HepG2 (cell line): ENCODE data around the gene MACROD2. TPM values are rescaled to one million over a fixed set of nuclear protein-coding genes. Genes with fewer than 3 reads are reported as not detected.

ENCODE experiments used
- FOXK2 ChIP-seq: fragments of 450-650 bp; IDR thresholded peaks from 2 replicates; pipeline ENCODE4 v1.6.1; 2016
- HOXA7 ChIP-seq: sonication (generic); formaldehyde crosslinking; IDR thresholded peaks from 2 replicates; pipeline ENCODE4 v1.8.1; 2022; ENCODE audit warnings: mild to moderate bottlenecking, missing genetic modification reagents, moderate library complexity
- JUN ChIP-seq: sonication (generic); formaldehyde crosslinking; IDR thresholded peaks from 2 replicates; pipeline ENCODE4 v1.4.0; 2020; ENCODE audit warnings: mild to moderate bottlenecking, missing genetic modification reagents
- KDM5B ChIP-seq: sonication (generic); formaldehyde crosslinking; IDR thresholded peaks from 2 replicates; pipeline ENCODE4 v1.4.0; 2020; ENCODE audit warnings: missing genetic modification reagents, mild to moderate bottlenecking, borderline replicate concordance
- RORA ChIP-seq: sonication (generic); formaldehyde crosslinking; IDR thresholded peaks from 2 replicates; pipeline ENCODE4 v1.5.0; 2020; ENCODE audit warnings: mild to moderate bottlenecking, missing genetic modification reagents, moderate library complexity
- TMF1 ChIP-seq: sonication (generic); formaldehyde crosslinking; IDR thresholded peaks from 2 replicates; pipeline ENCODE4 v1.8.1; 2022; ENCODE audit warnings: low read depth, missing genetic modification reagents
- ZBTB20 ChIP-seq: sonication (generic); formaldehyde crosslinking; IDR thresholded peaks from 2 replicates; pipeline ENCODE4 v1.8.1; 2023; ENCODE audit warnings: missing genetic modification reagents, low read depth, mild to moderate bottlenecking, borderline replicate concordance
- ZNF263 ChIP-seq: sonication (generic); formaldehyde crosslinking; IDR thresholded peaks from 2 replicates; pipeline ENCODE4 v1.4.0; 2020; ENCODE audit warnings: missing genetic modification reagents
- ZNF296 ChIP-seq: sonication (generic); formaldehyde crosslinking; conservative IDR thresholded peaks from 2 replicates; pipeline ENCODE4 v1.5.0; 2020; ENCODE audit warnings: mild to moderate bottlenecking, missing genetic modification reagents
- ZNF383 ChIP-seq: sonication (generic); formaldehyde crosslinking; IDR thresholded peaks from 2 replicates; pipeline ENCODE4 v1.4.0; 2020; ENCODE audit warnings: missing genetic modification reagents, mild to moderate bottlenecking, borderline replicate concordance
- ZNF558 ChIP-seq: sonication (generic); formaldehyde crosslinking; IDR thresholded peaks from 2 replicates; pipeline ENCODE4 v1.9.0; 2022; ENCODE audit warnings: mild to moderate bottlenecking, missing genetic modification reagents, borderline replicate concordance
- polyA plus RNA-seq, 8 experiments: library from polyadenylated mRNA; depleted of rRNA in 3 of 8; stranded (reverse) in 7 of 8; unstranded in 1 of 8; fragments of >200 nt; fragmentation: Illumina TruSeq in 4 of 8; extraction: Trizol in 4 of 8; gene quantifications; 2 replicates each; pipeline versions ENCODE4 v1.2.1 to v1.2.3, GENCODE V29; 2011 to 2016; ENCODE audit warnings: low read depth in 4 of 8, missing spikeins in 1 of 8, mixed read lengths in 1 of 8; ENCODE audit not compliant: insufficient read depth in 1 of 8
- total RNA-seq, 5 experiments: library from RNA; depleted of rRNA; stranded (reverse); fragments of >200 nt; fragmentation: Illumina TruSeq; extraction: Trizol; gene quantifications; 2 replicates each; pipeline ENCODE4 v1.2.3, GENCODE V29; 2016; ENCODE audit warnings: low read depth in 1 of 5
- TF ChIP-seq, protein P1 (sequence below): sonication (generic); formaldehyde crosslinking; IDR thresholded peaks from 2 replicates; pipeline ENCODE4 v1.5.0; 2020; ENCODE audit warnings: missing genetic modification reagents
- TF ChIP-seq, protein P2 (sequence below): sonication (generic); formaldehyde crosslinking; IDR thresholded peaks from 2 replicates; pipeline ENCODE4 v1.5.1; 2020; ENCODE audit warnings: mild to moderate bottlenecking, missing genetic modification reagents, moderate library complexity
- TF ChIP-seq, protein P3 (sequence below), 2 experiments: fragments of 450-650 bp in 1 of 2; sonication (generic) in 1 of 2; formaldehyde crosslinking in 1 of 2; IDR thresholded peaks; 2 replicates each; pipeline versions ENCODE4 v1.6.1 to v1.8.0; 2016 to 2022; ENCODE audit warnings: antibody characterized with exemption in 1 of 2, mild to moderate bottlenecking in 1 of 2, missing genetic modification reagents in 1 of 2
- TF ChIP-seq, protein P4 (sequence below): IDR thresholded peaks from 2 replicates; pipeline ENCODE4 v1.6.1; 2016; ENCODE audit warnings: control low read depth

The MACROD2 gene
- total and polyA plus RNA-seq, 2 of the 13 experiments (the other 11 are each of a cell fraction or from before 2014, with no cell fraction given), result 0.13 to 0.51 TPM

DNA sequence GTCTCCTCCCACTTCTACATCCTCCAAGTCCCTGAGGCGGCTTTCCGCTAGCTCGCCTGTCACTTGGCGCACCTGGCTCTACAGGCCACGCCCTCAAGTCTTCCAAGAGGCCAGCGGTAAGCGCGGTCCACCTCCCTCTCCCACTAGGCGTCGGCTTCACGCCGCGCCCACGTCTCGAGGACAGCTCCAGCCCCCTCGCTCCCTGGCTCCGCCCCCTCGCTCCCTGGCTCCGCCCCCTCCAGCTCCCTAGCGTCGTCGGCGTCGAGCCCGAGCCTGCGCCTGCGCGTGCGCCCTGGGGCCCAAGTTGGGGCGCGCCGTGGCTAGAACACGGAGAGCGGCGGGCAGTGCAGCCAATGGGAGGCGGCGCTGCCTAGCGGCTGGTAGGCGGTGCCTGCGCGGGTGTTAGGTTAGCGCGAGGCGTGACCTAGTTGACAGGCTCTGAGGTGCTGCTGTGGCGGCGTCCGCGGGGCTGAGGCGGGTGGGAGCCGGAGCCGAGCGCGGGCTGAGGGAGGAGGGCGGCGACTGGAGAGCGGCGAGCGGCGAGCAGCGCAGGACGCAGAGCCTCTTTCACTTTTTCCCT is at the start of gene MACROD2 (continued):
- peak; percentile 56; the same call in 1 of the 2 replicates for TF ChIP-seq KDM5B (CRISPR knock-in tag)
- TF ChIP-seq, protein P1, sequence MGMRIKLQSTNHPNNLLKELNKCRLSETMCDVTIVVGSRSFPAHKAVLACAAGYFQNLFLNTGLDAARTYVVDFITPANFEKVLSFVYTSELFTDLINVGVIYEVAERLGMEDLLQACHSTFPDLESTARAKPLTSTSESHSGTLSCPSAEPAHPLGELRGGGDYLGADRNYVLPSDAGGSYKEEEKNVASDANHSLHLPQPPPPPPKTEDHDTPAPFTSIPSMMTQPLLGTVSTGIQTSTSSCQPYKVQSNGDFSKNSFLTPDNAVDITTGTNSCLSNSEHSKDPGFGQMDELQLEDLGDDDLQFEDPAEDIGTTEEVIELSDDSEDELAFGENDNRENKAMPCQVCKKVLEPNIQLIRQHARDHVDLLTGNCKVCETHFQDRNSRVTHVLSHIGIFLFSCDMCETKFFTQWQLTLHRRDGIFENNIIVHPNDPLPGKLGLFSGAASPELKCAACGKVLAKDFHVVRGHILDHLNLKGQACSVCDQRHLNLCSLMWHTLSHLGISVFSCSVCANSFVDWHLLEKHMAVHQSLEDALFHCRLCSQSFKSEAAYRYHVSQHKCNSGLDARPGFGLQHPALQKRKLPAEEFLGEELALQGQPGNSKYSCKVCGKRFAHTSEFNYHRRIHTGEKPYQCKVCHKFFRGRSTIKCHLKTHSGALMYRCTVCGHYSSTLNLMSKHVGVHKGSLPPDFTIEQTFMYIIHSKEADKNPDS (CRISPR knock-in tag), result no peak
- peak; percentile 64; the same call in 1 of the 2 replicates for TF ChIP-seq HOXA7 (CRISPR knock-in tag)
- TF ChIP-seq ZNF558 (CRISPR knock-in tag), result 0 out of 2 replicates have a peak, but pooled peaks have one; percentile 43
- TF ChIP-seq JUN, result no peak
- TF ChIP-seq, protein P2, sequence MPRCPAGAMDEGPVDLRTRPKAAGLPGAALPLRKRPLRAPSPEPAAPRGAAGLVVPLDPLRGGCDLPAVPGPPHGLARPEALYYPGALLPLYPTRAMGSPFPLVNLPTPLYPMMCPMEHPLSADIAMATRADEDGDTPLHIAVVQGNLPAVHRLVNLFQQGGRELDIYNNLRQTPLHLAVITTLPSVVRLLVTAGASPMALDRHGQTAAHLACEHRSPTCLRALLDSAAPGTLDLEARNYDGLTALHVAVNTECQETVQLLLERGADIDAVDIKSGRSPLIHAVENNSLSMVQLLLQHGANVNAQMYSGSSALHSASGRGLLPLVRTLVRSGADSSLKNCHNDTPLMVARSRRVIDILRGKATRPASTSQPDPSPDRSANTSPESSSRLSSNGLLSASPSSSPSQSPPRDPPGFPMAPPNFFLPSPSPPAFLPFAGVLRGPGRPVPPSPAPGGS (CRISPR knock-in tag), result peak; percentile 45; the same call in 1 of the 2 replicates
- TF ChIP-seq FOXK2, result no peak
- peak; percentile 83 for TF ChIP-seq TMF1 (CRISPR knock-in tag)
- TF ChIP-seq ZBTB20 (CRISPR knock-in tag), result 0 out of 2 replicates have a peak, but pooled peaks have one; percentile 24
- TF ChIP-seq ZNF296 (CRISPR knock-in tag), result no peak
- no peak; the same call in 1 of the 2 replicates for TF ChIP-seq ZNF263 (CRISPR knock-in tag)
- TF ChIP-seq ZNF383 (CRISPR knock-in tag), result no peak
- TF ChIP-seq, protein P3, sequence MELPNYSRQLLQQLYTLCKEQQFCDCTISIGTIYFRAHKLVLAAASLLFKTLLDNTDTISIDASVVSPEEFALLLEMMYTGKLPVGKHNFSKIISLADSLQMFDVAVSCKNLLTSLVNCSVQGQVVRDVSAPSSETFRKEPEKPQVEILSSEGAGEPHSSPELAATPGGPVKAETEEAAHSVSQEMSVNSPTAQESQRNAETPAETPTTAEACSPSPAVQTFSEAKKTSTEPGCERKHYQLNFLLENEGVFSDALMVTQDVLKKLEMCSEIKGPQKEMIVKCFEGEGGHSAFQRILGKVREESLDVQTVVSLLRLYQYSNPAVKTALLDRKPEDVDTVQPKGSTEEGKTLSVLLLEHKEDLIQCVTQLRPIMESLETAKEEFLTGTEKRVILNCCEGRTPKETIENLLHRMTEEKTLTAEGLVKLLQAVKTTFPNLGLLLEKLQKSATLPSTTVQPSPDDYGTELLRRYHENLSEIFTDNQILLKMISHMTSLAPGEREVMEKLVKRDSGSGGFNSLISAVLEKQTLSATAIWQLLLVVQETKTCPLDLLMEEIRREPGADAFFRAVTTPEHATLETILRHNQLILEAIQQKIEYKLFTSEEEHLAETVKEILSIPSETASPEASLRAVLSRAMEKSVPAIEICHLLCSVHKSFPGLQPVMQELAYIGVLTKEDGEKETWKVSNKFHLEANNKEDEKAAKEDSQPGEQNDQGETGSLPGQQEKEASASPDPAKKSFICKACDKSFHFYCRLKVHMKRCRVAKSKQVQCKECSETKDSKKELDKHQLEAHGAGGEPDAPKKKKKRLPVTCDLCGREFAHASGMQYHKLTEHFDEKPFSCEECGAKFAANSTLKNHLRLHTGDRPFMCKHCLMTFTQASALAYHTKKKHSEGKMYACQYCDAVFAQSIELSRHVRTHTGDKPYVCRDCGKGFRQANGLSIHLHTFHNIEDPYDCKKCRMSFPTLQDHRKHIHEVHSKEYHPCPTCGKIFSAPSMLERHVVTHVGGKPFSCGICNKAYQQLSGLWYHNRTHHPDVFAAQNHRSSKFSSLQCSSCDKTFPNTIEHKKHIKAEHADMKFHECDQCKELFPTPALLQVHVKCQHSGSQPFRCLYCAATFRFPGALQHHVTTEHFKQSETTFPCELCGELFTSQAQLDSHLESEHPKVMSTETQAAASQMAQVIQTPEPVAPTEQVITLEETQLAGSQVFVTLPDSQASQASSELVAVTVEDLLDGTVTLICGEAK (IDR thresholded peaks at IDR 0.05), result no peak
- TF ChIP-seq, protein P3 (CRISPR knock-in tag; IDR thresholded peaks at IDR 0.05), result peak; percentile 52; the same call in 1 of the 2 replicates
- TF ChIP-seq, protein P4, sequence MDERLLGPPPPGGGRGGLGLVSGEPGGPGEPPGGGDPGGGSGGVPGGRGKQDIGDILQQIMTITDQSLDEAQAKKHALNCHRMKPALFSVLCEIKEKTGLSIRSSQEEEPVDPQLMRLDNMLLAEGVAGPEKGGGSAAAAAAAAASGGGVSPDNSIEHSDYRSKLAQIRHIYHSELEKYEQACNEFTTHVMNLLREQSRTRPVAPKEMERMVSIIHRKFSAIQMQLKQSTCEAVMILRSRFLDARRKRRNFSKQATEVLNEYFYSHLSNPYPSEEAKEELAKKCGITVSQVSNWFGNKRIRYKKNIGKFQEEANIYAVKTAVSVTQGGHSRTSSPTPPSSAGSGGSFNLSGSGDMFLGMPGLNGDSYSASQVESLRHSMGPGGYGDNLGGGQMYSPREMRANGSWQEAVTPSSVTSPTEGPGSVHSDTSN (CRISPR knock-in tag), result peak; percentile 86
- TF ChIP-seq RORA, result no peak
